ENCODE measurements around the gene ZNF600.

- TF ChIP-seq CTCF (IDR thresholded peaks at IDR 0.05) (no peak), POLR2A (IDR thresholded peaks at IDR 0.05) (no peak), POLR2AphosphoS5 (IDR thresholded peaks at IDR 0.05) (no peak)
Observed at GRCh38 chr19:52734331-52734892, 52.2 kb downstream of the ZNF600 start.

Measured in prostate gland (tissue), 2 donors.